A549 (cell line): Measurements from ENCODE around the gene COMMD6.

ENCODE experiments used
- BHLHE40 ChIP-seq: IDR thresholded peaks from 2 replicates; pipeline ENCODE4 v1.6.1; 2012; ENCODE audit warnings: low read depth, low read length, inconsistent platforms
- CBX2 ChIP-seq: fragments of 200-600 bp; sonication (generic); IDR thresholded peaks from 2 replicates; pipeline ENCODE4 v1.6.1; 2016; ENCODE audit warnings: low read depth, mild to moderate bottlenecking, borderline replicate concordance
- CEBPB ChIP-seq, 2 experiments: fragments of >200 bp in 1 of 2; sonication (Bioruptor Twin) in 1 of 2; formaldehyde crosslinking in 1 of 2; IDR thresholded peaks; 2 replicates each; pipeline ENCODE4 v1.6.1; 2012 to 2016
- CHD2 ChIP-seq: fragments of 150-350 bp; IDR thresholded peaks from 2 replicates; pipeline ENCODE4 v1.6.1; 2014; ENCODE audit warnings: low read length; ENCODE audit not compliant: partially characterized antibody
- ELK1 ChIP-seq: fragments of 150-350 bp; IDR thresholded peaks from 2 replicates; pipeline ENCODE4 v1.6.1; 2014; ENCODE audit warnings: low read depth, mild to moderate bottlenecking, low read length
- EP300 ChIP-seq, 2 experiments: fragments of >200 bp; sonication (Bioruptor Twin); formaldehyde crosslinking; IDR thresholded peaks; 2 replicates in 1 of 2; 3 replicates in 1 of 2; pipeline ENCODE4 v1.6.1; 2016 to 2017
- GATA3 ChIP-seq: IDR thresholded peaks from 2 replicates; pipeline ENCODE4 v1.6.1; 2012; ENCODE audit warnings: borderline replicate concordance
- HDAC2 ChIP-seq: fragments of 200-600 bp; sonication (generic); IDR thresholded peaks from 2 replicates; pipeline ENCODE4 v1.6.1; 2016
- JUNB ChIP-seq: fragments of >200 bp; sonication (Bioruptor Twin); formaldehyde crosslinking; IDR thresholded peaks from 2 replicates; pipeline ENCODE4 v1.6.1; 2016
- KDM5A ChIP-seq: fragments of 200-600 bp; sonication (generic); IDR thresholded peaks from 2 replicates; pipeline ENCODE4 v1.6.1; 2016; ENCODE audit warnings: antibody characterized with exemption, mild to moderate bottlenecking
- MAX ChIP-seq: IDR thresholded peaks from 2 replicates; pipeline ENCODE4 v1.6.1; 2012
- POLR2A ChIP-seq: IDR thresholded peaks from 2 replicates; pipeline ENCODE4 v1.6.1; 2012; ENCODE audit warnings: mild to moderate bottlenecking, low read length
- POLR2AphosphoS2 ChIP-seq: conservative IDR thresholded peaks from 2 replicates; pipeline ENCODE4 v1.6.1; 2012; ENCODE audit warnings: low read length, improper control_type of control experiment, inconsistent platforms
- TF ChIP-seq, protein P1 (sequence below): fragments of >200 bp; sonication (Bioruptor Twin); formaldehyde crosslinking; IDR thresholded peaks from 3 replicates; pipeline ENCODE4 v1.5.1; 2016

GRCh38 chr13:75486146-75487062, 51.2 kb downstream of the COMMD6 start:
- no peak for TF ChIP-seq EP300 (IDR thresholded peaks at IDR 0.05)
- TF ChIP-seq HDAC2, result no peak
- TF ChIP-seq, protein P1, sequence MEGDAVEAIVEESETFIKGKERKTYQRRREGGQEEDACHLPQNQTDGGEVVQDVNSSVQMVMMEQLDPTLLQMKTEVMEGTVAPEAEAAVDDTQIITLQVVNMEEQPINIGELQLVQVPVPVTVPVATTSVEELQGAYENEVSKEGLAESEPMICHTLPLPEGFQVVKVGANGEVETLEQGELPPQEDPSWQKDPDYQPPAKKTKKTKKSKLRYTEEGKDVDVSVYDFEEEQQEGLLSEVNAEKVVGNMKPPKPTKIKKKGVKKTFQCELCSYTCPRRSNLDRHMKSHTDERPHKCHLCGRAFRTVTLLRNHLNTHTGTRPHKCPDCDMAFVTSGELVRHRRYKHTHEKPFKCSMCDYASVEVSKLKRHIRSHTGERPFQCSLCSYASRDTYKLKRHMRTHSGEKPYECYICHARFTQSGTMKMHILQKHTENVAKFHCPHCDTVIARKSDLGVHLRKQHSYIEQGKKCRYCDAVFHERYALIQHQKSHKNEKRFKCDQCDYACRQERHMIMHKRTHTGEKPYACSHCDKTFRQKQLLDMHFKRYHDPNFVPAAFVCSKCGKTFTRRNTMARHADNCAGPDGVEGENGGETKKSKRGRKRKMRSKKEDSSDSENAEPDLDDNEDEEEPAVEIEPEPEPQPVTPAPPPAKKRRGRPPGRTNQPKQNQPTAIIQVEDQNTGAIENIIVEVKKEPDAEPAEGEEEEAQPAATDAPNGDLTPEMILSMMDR, result no peak
- no peak for TF ChIP-seq POLR2A
- no peak for TF ChIP-seq CEBPB (IDR thresholded peaks at IDR 0.05)
- TF ChIP-seq CHD2, result no peak
- no peak for TF ChIP-seq KDM5A
- no peak for TF ChIP-seq MAX
- TF ChIP-seq POLR2AphosphoS2, result no peak
- TF ChIP-seq CBX2, result no peak
- TF ChIP-seq JUNB, result no peak
- TF ChIP-seq ELK1, result no peak
- TF ChIP-seq GATA3, result no peak
- no peak for TF ChIP-seq BHLHE40
